Breast epithelium (tissue), 4 donors: ENCODE results near the gene EN1. TPM values are rescaled to one million over a fixed set of nuclear protein-coding genes. Genes with fewer than 3 reads are reported as not detected.
A peak's percentile ranks its signal among the peaks of the same experiment; 100 is the strongest.

ENCODE experiments used
- DNase-seq, 2 donors: peaks; one replicate each; pipeline ENCODE4 v3.0.0-alpha.2; 2019; ENCODE audit warnings: low spot score in 2 of 2
- H3K27ac ChIP-seq, 2 donors: fragments of 200-600 bp; sonication (generic) in 1 of 2; one replicate each; pipeline ENCODE4 v1.5.1; 2016 to 2019; ENCODE audit warnings: mild to moderate bottlenecking in 1 of 2
- H3K27me3 ChIP-seq, 2 donors: fragments of 200-600 bp; sonication (generic) in 1 of 2; one replicate each; pipeline versions ENCODE4 v1.5.1 to v1.6.0; 2017 to 2019; ENCODE audit warnings: control low read depth in 1 of 2, mild to moderate bottlenecking in 1 of 2
- H3K36me3 ChIP-seq: fragments of 200-600 bp; one replicate; pipeline ENCODE4 v1.5.1; 2019
- H3K4me1 ChIP-seq, 2 donors: fragments of 200-600 bp; sonication (generic); one replicate each; pipeline ENCODE4 v1.5.1; 2016 to 2019; ENCODE audit warnings: control low read depth in 1 of 2
- H3K4me3 ChIP-seq, 3 donors: fragments of 200-600 bp; sonication (generic); 1 replicate in 2 of 3; 2 replicates in 1 of 3; pipeline ENCODE4 v1.5.1; 2016 to 2019; ENCODE audit warnings: mild to moderate bottlenecking in 3 of 3, moderate library complexity in 2 of 3
- H3K9me3 ChIP-seq, 2 donors: fragments of 200-600 bp; sonication (generic) in 1 of 2; one replicate each; pipeline ENCODE4 v1.5.1; 2016 to 2019; ENCODE audit warnings: control low read depth in 1 of 2
- POLR2A ChIP-seq: fragments of 450-650 bp; IDR thresholded peaks from one replicate; pipeline ENCODE4 v1.6.1; 2016; ENCODE audit warnings: antibody characterized with exemption, mild to moderate bottlenecking, moderate library complexity
- POLR2AphosphoS5 ChIP-seq, 3 donors: sonication (generic); formaldehyde crosslinking; IDR thresholded peaks; one replicate each; pipeline ENCODE4 v1.6.1; 2017; ENCODE audit warnings: antibody characterized with exemption in 3 of 3
- intact Hi-C: fragments of 100-400 bp; cut with DNase I; formaldehyde crosslinking; loops from one replicate; pipeline ENCODE4 v1.15.1; 2023; ENCODE audit warnings: low total_unique reads
- total RNA-seq, 3 donors: library from RNA; depleted of rRNA; stranded (reverse); fragments of >200 nt; gene quantifications; one replicate each; pipeline ENCODE4 v1.1.0, GENCODE V29; 2016
- TF ChIP-seq, protein P1 (sequence below), 3 donors: fragments of 450-650 bp; IDR thresholded peaks; one replicate each; pipeline ENCODE4 v1.5.1; 2016 to 2017; ENCODE audit warnings: antibody characterized with exemption in 3 of 3, mild to moderate bottlenecking in 3 of 3, moderate library complexity in 3 of 3

The EN1 gene
- total RNA-seq, 3 donors from 2014 or later: 0.29 to 6.4 (median 1.6) TPM

DNA sequence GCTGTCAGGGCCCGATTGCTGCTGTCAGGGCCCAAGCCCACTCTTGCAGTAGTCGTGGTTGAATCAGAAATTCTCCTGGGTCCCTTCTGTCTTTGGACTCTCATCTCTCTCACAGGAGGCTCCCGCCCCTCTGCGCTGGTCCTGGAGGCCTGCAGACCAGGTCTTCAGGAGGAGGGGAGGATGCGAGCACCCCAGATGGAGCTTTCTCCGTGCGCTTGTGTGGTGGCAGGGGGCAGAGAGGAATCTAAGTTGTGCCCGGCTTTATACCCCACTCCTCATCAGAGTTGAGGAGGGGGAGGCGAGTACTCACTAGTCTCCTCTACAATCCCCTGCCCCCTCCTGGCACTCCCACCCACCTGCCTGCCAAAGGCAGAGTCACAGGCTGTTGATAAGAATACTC lies 10.4 kb downstream of the EN1 start:
- H3K27ac ChIP-seq: no peak overlapping the region
- TF ChIP-seq POLR2AphosphoS5 (IDR thresholded peaks at IDR 0.05): no peak
- no peak for TF ChIP-seq POLR2A
- TF ChIP-seq, protein P1, sequence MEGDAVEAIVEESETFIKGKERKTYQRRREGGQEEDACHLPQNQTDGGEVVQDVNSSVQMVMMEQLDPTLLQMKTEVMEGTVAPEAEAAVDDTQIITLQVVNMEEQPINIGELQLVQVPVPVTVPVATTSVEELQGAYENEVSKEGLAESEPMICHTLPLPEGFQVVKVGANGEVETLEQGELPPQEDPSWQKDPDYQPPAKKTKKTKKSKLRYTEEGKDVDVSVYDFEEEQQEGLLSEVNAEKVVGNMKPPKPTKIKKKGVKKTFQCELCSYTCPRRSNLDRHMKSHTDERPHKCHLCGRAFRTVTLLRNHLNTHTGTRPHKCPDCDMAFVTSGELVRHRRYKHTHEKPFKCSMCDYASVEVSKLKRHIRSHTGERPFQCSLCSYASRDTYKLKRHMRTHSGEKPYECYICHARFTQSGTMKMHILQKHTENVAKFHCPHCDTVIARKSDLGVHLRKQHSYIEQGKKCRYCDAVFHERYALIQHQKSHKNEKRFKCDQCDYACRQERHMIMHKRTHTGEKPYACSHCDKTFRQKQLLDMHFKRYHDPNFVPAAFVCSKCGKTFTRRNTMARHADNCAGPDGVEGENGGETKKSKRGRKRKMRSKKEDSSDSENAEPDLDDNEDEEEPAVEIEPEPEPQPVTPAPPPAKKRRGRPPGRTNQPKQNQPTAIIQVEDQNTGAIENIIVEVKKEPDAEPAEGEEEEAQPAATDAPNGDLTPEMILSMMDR (IDR thresholded peaks at IDR 0.05): no peak
- H3K36me3 ChIP-seq: no peaks in the 10 kb centered on the region
- peaks cover 0 to 99% of the 10 kb centered on the region in 2 donors for H3K27me3 ChIP-seq
- no peak overlapping the region for H3K4me3 ChIP-seq
- no peaks in the 10 kb centered on the region for H3K9me3 ChIP-seq
- intact Hi-C loops: no loop called here
- H3K4me1 ChIP-seq: peaks cover 0 to 3% of the 10 kb centered on the region in 2 donors
- no peak for DNase-seq

DNA sequence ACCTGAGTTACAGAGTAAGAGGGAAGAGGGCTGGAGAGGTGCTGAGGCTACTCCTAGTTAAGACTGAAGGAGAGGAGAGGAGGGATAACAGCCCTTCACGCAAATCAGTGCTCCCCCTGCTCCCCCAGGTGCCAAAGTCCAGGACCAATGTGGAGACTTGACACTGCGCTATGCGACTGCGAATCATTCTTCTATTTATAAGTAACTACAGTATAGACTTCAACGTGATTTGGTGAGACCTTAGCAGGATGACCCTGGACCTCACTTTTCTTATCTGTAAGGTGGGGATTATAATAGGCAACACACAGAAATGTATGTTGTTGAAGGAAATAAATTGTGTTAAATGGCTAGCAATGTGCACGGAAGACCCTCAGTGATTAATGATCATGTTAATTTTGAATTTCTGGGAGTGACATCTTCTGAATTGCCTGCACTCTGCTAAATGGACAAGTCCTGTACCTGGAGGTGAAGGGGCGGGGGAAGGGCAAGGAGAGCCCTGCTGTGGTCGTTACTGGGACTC lies 11.0 kb downstream of the EN1 start:
- Histone ChIP-seq H3K9me3 (no peaks in the 10 kb centered on the region), H3K4me3 (peak overlapping the region; percentile 55 to 80 (median 57)), H3K27me3 (peaks cover 0 to 94% of the 10 kb centered on the region in 2 donors), H3K4me1 (peaks cover 0 to 3% of the 10 kb centered on the region in 2 donors), H3K27ac (no peak overlapping the region), H3K36me3 (no peaks in the 10 kb centered on the region)
- DNase-seq: no peak
- intact Hi-C loops: no loop called here
- TF ChIP-seq POLR2A (no peak), POLR2AphosphoS5 (IDR thresholded peaks at IDR 0.05) (no peak)
- TF ChIP-seq, protein P1 (IDR thresholded peaks at IDR 0.05): no peak

DNA sequence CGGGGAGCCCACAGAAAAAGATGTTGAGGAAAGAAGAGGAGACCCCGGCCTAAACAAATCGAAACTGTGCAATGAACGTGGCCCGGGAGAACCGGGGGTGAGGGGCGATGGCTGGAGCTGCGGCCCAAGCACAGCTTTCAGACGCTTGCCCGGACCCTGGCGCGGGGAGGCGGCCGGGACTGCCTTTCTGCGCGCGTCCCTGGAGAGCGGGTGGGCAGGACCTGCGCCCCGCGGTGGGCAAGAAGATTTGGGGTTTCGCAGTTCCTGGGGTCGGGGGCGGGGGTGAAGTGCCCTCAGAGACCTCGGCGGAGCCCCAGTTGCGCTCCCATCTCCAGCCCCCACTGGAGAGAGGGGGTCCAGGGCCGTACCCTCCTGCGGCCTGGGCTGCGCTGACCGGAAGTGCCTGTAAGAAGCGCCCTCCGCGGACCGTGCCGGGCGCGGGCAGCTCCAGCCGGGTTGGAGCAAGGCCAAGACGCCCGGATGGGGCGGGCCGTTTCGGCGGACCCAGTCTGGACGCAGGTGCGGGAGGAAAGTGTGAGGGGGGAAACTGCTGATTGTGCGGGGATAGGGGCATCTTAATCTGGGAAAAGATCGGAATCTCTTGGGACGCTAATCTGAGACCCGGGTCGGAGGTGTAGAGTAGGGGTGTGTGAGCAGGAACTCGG lies 11.6 kb downstream of the EN1 start:
- intact Hi-C loops: no loop called here
- no peak for DNase-seq
- peaks cover 0 to 3% of the 10 kb centered on the region in 2 donors for H3K4me1 ChIP-seq
- no peaks in the 10 kb centered on the region for H3K9me3 ChIP-seq
- TF ChIP-seq POLR2AphosphoS5 (IDR thresholded peaks at IDR 0.05): no peak
- TF ChIP-seq, protein P1 (IDR thresholded peaks at IDR 0.05): no peak
- no peak for TF ChIP-seq POLR2A
- H3K27ac ChIP-seq: no peak overlapping the region
- no peaks in the 10 kb centered on the region for H3K36me3 ChIP-seq
- H3K4me3 ChIP-seq: peak overlapping the region; percentile 55 to 80 (median 57)
- peaks cover 0 to 88% of the 10 kb centered on the region in 2 donors for H3K27me3 ChIP-seq

DNA sequence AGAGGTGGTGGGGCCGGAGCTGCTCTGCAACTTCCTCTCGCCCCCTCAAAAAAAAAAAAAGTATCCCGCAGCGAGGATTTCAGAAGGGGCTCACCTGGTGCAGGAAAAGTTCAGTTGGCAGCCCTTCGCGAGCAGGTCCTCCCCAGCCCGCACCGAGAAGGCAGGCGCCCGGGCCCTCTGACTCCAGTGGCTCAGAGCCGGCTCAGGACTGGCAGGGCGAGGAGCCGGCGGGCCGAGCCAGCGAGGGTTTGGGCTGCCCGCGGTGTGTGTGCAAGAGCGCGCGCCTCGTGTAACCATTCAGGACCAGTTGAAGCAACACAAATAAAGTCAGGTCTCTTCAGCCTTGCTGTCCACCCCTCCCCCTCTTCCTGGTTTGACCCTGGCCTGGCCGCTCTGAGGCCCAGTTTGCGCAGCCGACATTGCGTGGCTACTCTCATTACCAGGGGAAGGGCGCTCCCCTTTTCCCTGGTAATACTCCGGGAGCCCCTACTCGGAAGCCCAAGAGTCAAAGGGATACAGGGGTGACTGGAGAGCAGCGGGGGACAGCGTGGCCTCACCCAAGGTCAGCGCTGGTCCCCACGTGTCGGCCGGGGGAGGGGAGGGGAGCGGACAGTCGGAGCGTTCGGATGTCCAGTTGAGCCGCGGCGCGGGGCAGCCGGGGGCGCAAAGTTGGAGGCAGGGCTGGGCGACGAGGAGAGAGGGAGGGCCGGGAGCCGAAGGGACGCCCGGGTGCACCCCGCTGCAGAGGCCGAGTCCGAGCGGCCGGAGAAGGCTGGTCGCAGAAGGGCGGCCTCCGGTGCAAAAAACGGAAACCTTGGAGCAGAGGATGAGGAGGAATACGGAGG lies 12.3 kb downstream of the EN1 start:
- Histone ChIP-seq H3K36me3 (no peaks in the 10 kb centered on the region), H3K4me1 (peaks cover 0 to 3% of the 10 kb centered on the region in 2 donors), H3K27ac (no peak overlapping the region), H3K4me3 (peak overlapping the region; percentile 55 to 80 (median 57)), H3K27me3 (peaks cover 0 to 80% of the 10 kb centered on the region in 2 donors), H3K9me3 (no peaks in the 10 kb centered on the region)
- intact Hi-C loops: no loop called here
- TF ChIP-seq POLR2AphosphoS5 (IDR thresholded peaks at IDR 0.05) (no peak), POLR2A (no peak)
- TF ChIP-seq, protein P1 (IDR thresholded peaks at IDR 0.05): no peak
- no peak for DNase-seq

DNA sequence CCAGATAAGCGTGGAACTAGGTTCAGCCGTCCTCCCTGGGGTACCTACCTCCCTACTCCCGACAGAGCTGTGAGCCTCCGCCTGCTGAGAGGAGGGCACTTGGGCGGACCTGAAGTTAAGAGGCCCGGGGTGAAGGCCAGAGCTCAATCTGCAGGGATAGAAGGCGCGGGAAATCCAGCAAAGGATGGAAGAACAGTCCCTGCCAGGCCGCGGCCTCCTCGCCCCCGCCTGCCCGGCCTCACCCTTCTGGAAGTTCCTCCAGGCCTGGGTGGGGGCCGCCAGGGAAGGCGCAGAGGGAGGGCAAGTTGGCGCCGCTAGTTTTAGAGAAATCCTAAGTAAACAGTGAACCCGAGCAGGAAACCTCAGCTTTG lies 13.0 kb downstream of the EN1 start:
- TF ChIP-seq POLR2A (no peak), POLR2AphosphoS5 (IDR thresholded peaks at IDR 0.05) (no peak)
- TF ChIP-seq, protein P1 (IDR thresholded peaks at IDR 0.05): no peak
- peaks cover 0 to 3% of the 10 kb centered on the region in 2 donors for H3K4me1 ChIP-seq
- intact Hi-C loops: no loop called here

More for the DNA sequence above, 13.0 kb downstream of the EN1 start:
- Histone ChIP-seq H3K27me3 (peaks cover 0 to 73% of the 10 kb centered on the region in 2 donors), H3K36me3 (no peaks in the 10 kb centered on the region), H3K9me3 (no peaks in the 10 kb centered on the region), H3K27ac (no peak overlapping the region), H3K4me3 (no peak overlapping the region)
- no peak for DNase-seq
